HepG2 (cell line): ENCODE results near the gene CHIC2.

Experiments used
- POLR2AphosphoS5 ChIP-seq: IDR thresholded peaks from 2 replicates; pipeline ENCODE4 v1.6.1; 2012; ENCODE audit warnings: low read depth, low read length
- TF ChIP-seq, protein P1 (sequence below): sonication (generic); formaldehyde crosslinking; IDR thresholded peaks from 2 replicates; pipeline ENCODE4 v1.4.0; 2020; ENCODE audit warnings: missing genetic modification reagents

DNA sequence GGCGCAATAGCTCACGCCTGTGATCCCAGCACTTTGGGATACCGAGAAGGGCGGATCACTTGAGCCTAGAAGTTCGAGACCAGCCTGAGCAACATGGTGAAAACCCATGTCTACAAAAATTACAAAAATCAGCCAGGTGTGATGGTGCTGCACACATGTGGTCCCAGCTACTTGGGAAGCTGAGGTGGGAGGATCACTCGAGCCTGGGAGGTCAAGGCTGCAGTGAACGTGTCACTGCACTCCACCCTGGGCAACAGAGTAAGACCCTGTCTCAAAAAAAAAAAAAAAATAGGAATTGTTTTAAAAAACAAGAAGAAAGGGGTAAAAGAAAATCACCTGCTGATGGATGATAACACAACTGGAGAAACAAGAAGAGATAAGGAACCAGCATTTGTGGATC lies 38.8 kb downstream of the CHIC2 start:
- TF ChIP-seq POLR2AphosphoS5, result no peak
- TF ChIP-seq, protein P1, sequence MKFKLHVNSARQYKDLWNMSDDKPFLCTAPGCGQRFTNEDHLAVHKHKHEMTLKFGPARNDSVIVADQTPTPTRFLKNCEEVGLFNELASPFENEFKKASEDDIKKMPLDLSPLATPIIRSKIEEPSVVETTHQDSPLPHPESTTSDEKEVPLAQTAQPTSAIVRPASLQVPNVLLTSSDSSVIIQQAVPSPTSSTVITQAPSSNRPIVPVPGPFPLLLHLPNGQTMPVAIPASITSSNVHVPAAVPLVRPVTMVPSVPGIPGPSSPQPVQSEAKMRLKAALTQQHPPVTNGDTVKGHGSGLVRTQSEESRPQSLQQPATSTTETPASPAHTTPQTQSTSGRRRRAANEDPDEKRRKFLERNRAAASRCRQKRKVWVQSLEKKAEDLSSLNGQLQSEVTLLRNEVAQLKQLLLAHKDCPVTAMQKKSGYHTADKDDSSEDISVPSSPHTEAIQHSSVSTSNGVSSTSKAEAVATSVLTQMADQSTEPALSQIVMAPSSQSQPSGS (CRISPR knock-in tag), result no peak
